Cerebellar cortex (tissue), 1 donor: Measurements from ENCODE around the gene PM20D2.
A peak's percentile ranks its signal among the peaks of the same experiment; 100 is the strongest.
"Not testable (repeated sequence)": the region's sequence is repeated elsewhere in the genome, so short reads cannot be mapped to it uniquely, and the experiment has no call there.

Experiments used
- DNase-seq: peaks from one replicate; pipeline ENCODE4 v3.0.0-alpha.2; 2015; ENCODE audit warnings: low spot score

Gene PM20D2

GRCh38 chr6:89145956-89146717 lies at the start of gene PM20D2:
Gene PM20D2 (plus strand): TSS chr6:89146055. CDS start chr6:89146145, 90 bp downstream.
- peak; percentile 64 for DNase-seq

- DNase-seq, result no peak
Measured at GRCh38 chr6:89098461-89098860, 47.4 kb upstream of the PM20D2 start.

- DNase-seq, result no peak
Measured at GRCh38 chr6:89100114-89100513, 45.7 kb upstream of the PM20D2 start.

GRCh38 chr6:89110284-89110683 lies 35.6 kb upstream of the PM20D2 start:
- DNase-seq, result no peak

- no peak for DNase-seq
Measured at GRCh38 chr6:89111933-89112332, 33.9 kb upstream of the PM20D2 start.

GRCh38 chr6:89116702-89117101 lies 29.2 kb upstream of the PM20D2 start:
- DNase-seq, result no peak

GRCh38 chr6:89117211-89118108 lies 28.4 kb upstream of the PM20D2 start, which contains the start of gene SRSF12:
Gene SRSF12 (minus strand): TSS chr6:89118071. CDS start chr6:89117887, 184 bp downstream.
- peak; percentile 31 for DNase-seq

- peak; percentile 58 for DNase-seq
Measured at GRCh38 chr6:89118931-89119330, 26.9 kb upstream of the PM20D2 start.

GRCh38 chr6:89120371-89120770 lies 25.5 kb upstream of the PM20D2 start:
- no peak for DNase-seq

- DNase-seq, result no peak
Measured at GRCh38 chr6:89121934-89122333, 23.9 kb upstream of the PM20D2 start.

GRCh38 chr6:89122625-89123024 lies 23.2 kb upstream of the PM20D2 start:
- DNase-seq, result peak; percentile 71

- not testable (repeated sequence) for DNase-seq
Measured at GRCh38 chr6:89128256-89128671, 17.6 kb upstream of the PM20D2 start.

- no peak for DNase-seq
Measured at GRCh38 chr6:89131599-89131998, 14.3 kb upstream of the PM20D2 start.

GRCh38 chr6:89132057-89132456 lies 13.8 kb upstream of the PM20D2 start:
- DNase-seq, result no peak

- no peak for DNase-seq
Measured at GRCh38 chr6:89133981-89134380, 11.9 kb upstream of the PM20D2 start.

GRCh38 chr6:89134723-89135122 lies 11.1 kb upstream of the PM20D2 start:
- no peak for DNase-seq

- DNase-seq, result no peak
Measured at GRCh38 chr6:89138173-89138572, 7.7 kb upstream of the PM20D2 start.

GRCh38 chr6:89139509-89140346 lies 6.1 kb upstream of the PM20D2 start:
- DNase-seq, result no peak

GRCh38 chr6:89140347-89141156 lies 5.3 kb upstream of the PM20D2 start:
- DNase-seq, result no peak

- DNase-seq, result no peak
Measured at GRCh38 chr6:89144354-89144906, 1.4 kb upstream of the PM20D2 start.
